CD4-positive, CD25-positive, alpha-beta regulatory T cell (primary cell): ENCODE measurements around the gene ZNF605. TPM values are rescaled to one million over a fixed set of nuclear protein-coding genes. Genes with fewer than 3 reads are reported as not detected.

ENCODE experiments used
- ATAC-seq, 2 donors: fragments of 150-1000 bp; cut with Tn5 transposase; one replicate each; pipeline ENCODE4 v1.10.0; 2021; ENCODE audit warnings: low read depth in 2 of 2, moderate number of reproducible peaks in 2 of 2, moderate library complexity in 1 of 2
- DNase-seq, 3 donors: peaks; one replicate each; pipeline versions ENCODE4 v3.0.0 to v3.0.0-alpha.2; 2012 to 2022; ENCODE audit warnings: mixed read lengths in 1 of 3
- H3K27ac ChIP-seq: one replicate; pipeline ENCODE4 v1.7.0; 2013; ENCODE audit warnings: mild to moderate bottlenecking, low read length; ENCODE audit not compliant: insufficient read depth, poor library complexity, severe bottlenecking
- H3K27me3 ChIP-seq: one replicate; pipeline ENCODE4 v1.7.0; 2013; ENCODE audit warnings: low read length; ENCODE audit not compliant: control insufficient read depth, insufficient read depth
- H3K36me3 ChIP-seq: one replicate; pipeline ENCODE4 v1.7.0; 2013; ENCODE audit warnings: mild to moderate bottlenecking, low read length, moderate library complexity; ENCODE audit not compliant: control insufficient read depth, insufficient read depth
- H3K4me1 ChIP-seq: 2 replicates; pipeline ENCODE4 v1.7.0; 2013; ENCODE audit warnings: mild to moderate bottlenecking, low read length; ENCODE audit not compliant: insufficient read depth, control insufficient read depth, poor library complexity, severe bottlenecking
- H3K4me3 ChIP-seq: one replicate; pipeline ENCODE4 v1.7.0; 2013; ENCODE audit warnings: low read depth, mild to moderate bottlenecking, low read length, moderate library complexity
- H3K9me3 ChIP-seq, 2 experiments: 1 replicate in 1 of 2; 2 replicates in 1 of 2; pipeline ENCODE4 v1.7.0; 2013; ENCODE audit warnings: low read length in 2 of 2, mild to moderate bottlenecking in 1 of 2, moderate library complexity in 1 of 2; ENCODE audit not compliant: control insufficient read depth in 2 of 2
- H3K27ac Mint-ChIP-seq, 3 donors: one replicate each; pipeline ENCODE4 v1.8.0; 2020 to 2022; ENCODE audit warnings: mild to moderate bottlenecking in 3 of 3, mixed read lengths in 3 of 3, moderate library complexity in 2 of 3
- H3K27me3 Mint-ChIP-seq: one replicate; pipeline ENCODE4 v1.8.0; 2022; ENCODE audit warnings: mild to moderate bottlenecking, mixed read lengths
- H3K36me3 Mint-ChIP-seq: one replicate; pipeline ENCODE4 v1.8.0; 2020; ENCODE audit warnings: mixed read lengths
- H3K4me1 Mint-ChIP-seq, 4 donors: one replicate each; pipeline ENCODE4 v1.8.0; 2020 to 2022; ENCODE audit warnings: mixed read lengths in 4 of 4, mild to moderate bottlenecking in 1 of 4
- H3K4me3 Mint-ChIP-seq, 4 donors: one replicate each; pipeline ENCODE4 v1.8.0; 2020 to 2022; ENCODE audit warnings: mild to moderate bottlenecking in 4 of 4, mixed read lengths in 4 of 4, moderate library complexity in 3 of 4
- H3K9me3 Mint-ChIP-seq, 7 donors: one replicate each; pipeline ENCODE4 v1.8.0; 2020 to 2022; ENCODE audit warnings: mixed read lengths in 7 of 7, mild to moderate bottlenecking in 3 of 7, moderate library complexity in 2 of 7
- polyA plus RNA-seq, 4 donors: library from polyadenylated mRNA; unstranded; fragments of 300-500 nt; fragmentation: Illumina TruSeq; gene quantifications; one replicate each; pipeline ENCODE4 v1.2.3, GENCODE V29; 2021
- total RNA-seq: library from RNA; stranded (reverse); gene quantifications from one replicate; pipeline ENCODE4 v1.2.3, GENCODE V29; 2022

Gene ZNF605
- total and polyA plus RNA-seq, 5 donors from 2014 or later: 0.83 to 3.1 (median 2.0) TPM

DNA sequence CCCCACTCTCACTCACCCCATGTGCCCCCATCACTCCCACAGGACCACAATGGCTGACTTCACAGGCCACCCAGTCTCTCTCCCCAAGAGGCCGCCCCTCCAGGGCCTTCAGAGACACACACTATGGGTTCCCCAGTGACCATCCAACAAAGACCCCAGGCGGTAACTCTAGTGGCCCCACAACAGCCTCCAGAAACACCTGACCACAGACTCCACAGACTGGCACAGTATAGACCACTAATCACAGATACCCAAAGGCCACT is 3.0 kb downstream of the ZNF605 start:
- ATAC-seq (no peak), DNase-seq (no peak)
- H3K27ac ChIP-seq: no peak overlapping the region
- Mint-ChIP-seq H3K4me1 (peaks cover 4 to 41% (median 20%) of the 10 kb centered on the region in 4 donors), H3K9me3 (peaks cover 0 to 30% (median 5%) of the 10 kb centered on the region in 7 donors), H3K27ac (peak overlapping the region in 1 of 3 donors; percentile 71), H3K4me3 (no peak overlapping the region), H3K27me3 (no peaks in the 10 kb centered on the region), H3K36me3 (peaks cover 20% of the 10 kb centered on the region)
- peaks cover 22 to 42% of the 10 kb centered on the region in 2 experiments for H3K9me3 ChIP-seq
- no peaks in the 10 kb centered on the region for H3K27me3 ChIP-seq
- peaks cover 15% of the 10 kb centered on the region for H3K36me3 ChIP-seq
- peaks cover 15% of the 10 kb centered on the region for H3K4me1 ChIP-seq
- no peak overlapping the region for H3K4me3 ChIP-seq

- Histone ChIP-seq H3K27ac (no peak overlapping the region), H3K4me1 (peaks cover 15% of the 10 kb centered on the region), H3K27me3 (no peaks in the 10 kb centered on the region), H3K9me3 (peaks cover 22 to 47% of the 10 kb centered on the region in 2 experiments), H3K4me3 (no peak overlapping the region), H3K36me3 (peaks cover 18% of the 10 kb centered on the region)
- peak overlapping the region in 1 of 3 donors; percentile 71 for H3K27ac Mint-ChIP-seq
- H3K36me3 Mint-ChIP-seq: peaks cover 20% of the 10 kb centered on the region
- H3K27me3 Mint-ChIP-seq: no peaks in the 10 kb centered on the region
- peak overlapping the region in 1 of 4 donors; percentile 49 for H3K4me3 Mint-ChIP-seq
- peaks cover 0 to 30% (median 5%) of the 10 kb centered on the region in 7 donors for H3K9me3 Mint-ChIP-seq
- DNase-seq (no peak), ATAC-seq (no peak)
- H3K4me1 Mint-ChIP-seq: peaks cover 4 to 41% (median 20%) of the 10 kb centered on the region in 4 donors
Observed at GRCh38 chr12:132952371-132953162, 3.5 kb downstream of the ZNF605 start.

- H3K27me3 Mint-ChIP-seq: no peaks in the 10 kb centered on the region
- H3K4me1 Mint-ChIP-seq: peaks cover 4 to 35% (median 18%) of the 10 kb centered on the region in 4 donors
- no peak for ATAC-seq
- DNase-seq: no peak
- Histone ChIP-seq H3K27ac (no peak overlapping the region), H3K27me3 (no peaks in the 10 kb centered on the region), H3K4me1 (peaks cover 14% of the 10 kb centered on the region), H3K4me3 (no peak overlapping the region), H3K36me3 (peaks cover 18% of the 10 kb centered on the region), H3K9me3 (peaks cover 22 to 54% of the 10 kb centered on the region in 2 experiments)
- no peak overlapping the region for H3K4me3 Mint-ChIP-seq
- H3K36me3 Mint-ChIP-seq: peaks cover 20% of the 10 kb centered on the region
- peaks cover 0 to 30% (median 5%) of the 10 kb centered on the region in 7 donors for H3K9me3 Mint-ChIP-seq
- no peak overlapping the region for H3K27ac Mint-ChIP-seq
Observed at GRCh38 chr12:132951649-132952048, 4.5 kb downstream of the ZNF605 start.

GRCh38 chr12:132950844-132951535 is 5.1 kb downstream of the ZNF605 start:
- Mint-ChIP-seq H3K27ac (no peak overlapping the region), H3K4me3 (no peak overlapping the region), H3K27me3 (no peaks in the 10 kb centered on the region), H3K36me3 (peaks cover 23% of the 10 kb centered on the region), H3K9me3 (peaks cover 0 to 31% (median 7%) of the 10 kb centered on the region in 7 donors), H3K4me1 (peaks cover 4 to 28% (median 15%) of the 10 kb centered on the region in 4 donors)
- no peak overlapping the region for H3K4me3 ChIP-seq
- peaks cover 24% of the 10 kb centered on the region for H3K36me3 ChIP-seq
- no peak for ATAC-seq
- H3K9me3 ChIP-seq: peaks cover 27 to 61% of the 10 kb centered on the region in 2 experiments
- peaks cover 8% of the 10 kb centered on the region for H3K4me1 ChIP-seq
- H3K27me3 ChIP-seq: no peaks in the 10 kb centered on the region
- no peak overlapping the region for H3K27ac ChIP-seq
- no peak for DNase-seq

- no peak overlapping the region for H3K27ac ChIP-seq
- H3K9me3 Mint-ChIP-seq: peaks cover 0 to 29% (median 12%) of the 10 kb centered on the region in 7 donors
- peaks cover 4 to 23% (median 13%) of the 10 kb centered on the region in 4 donors for H3K4me1 Mint-ChIP-seq
- H3K27me3 Mint-ChIP-seq: no peaks in the 10 kb centered on the region
- no peak overlapping the region for H3K4me3 ChIP-seq
- H3K4me1 ChIP-seq: peaks cover 3% of the 10 kb centered on the region
- peaks cover 33 to 67% of the 10 kb centered on the region in 2 experiments for H3K9me3 ChIP-seq
- no peaks in the 10 kb centered on the region for H3K27me3 ChIP-seq
- ATAC-seq (no peak), DNase-seq (no peak)
- H3K36me3 Mint-ChIP-seq: peaks cover 30% of the 10 kb centered on the region
- peaks cover 32% of the 10 kb centered on the region for H3K36me3 ChIP-seq
- H3K4me3 Mint-ChIP-seq: no peak overlapping the region
- no peak overlapping the region for H3K27ac Mint-ChIP-seq
Observed at GRCh38 chr12:132949936-132950837, 5.9 kb downstream of the ZNF605 start.

- Histone ChIP-seq H3K9me3 (peaks cover 42 to 76% of the 10 kb centered on the region in 2 experiments), H3K27me3 (no peaks in the 10 kb centered on the region), H3K27ac (no peak overlapping the region), H3K4me3 (no peak overlapping the region), H3K36me3 (peaks cover 50% of the 10 kb centered on the region), H3K4me1 (no peaks in the 10 kb centered on the region)
- H3K27me3 Mint-ChIP-seq: no peaks in the 10 kb centered on the region
- DNase-seq: no peak
- H3K4me3 Mint-ChIP-seq: peak overlapping the region in 1 of 4 donors; percentile 35
- H3K27ac Mint-ChIP-seq: no peak overlapping the region
- H3K36me3 Mint-ChIP-seq: peaks cover 38% of the 10 kb centered on the region
- H3K4me1 Mint-ChIP-seq: peaks cover 0 to 9% (median 1%) of the 10 kb centered on the region in 4 donors
- ATAC-seq: no peak
- H3K9me3 Mint-ChIP-seq: peaks cover 0 to 37% (median 10%) of the 10 kb centered on the region in 7 donors
Observed at GRCh38 chr12:132948146-132949066, 7.7 kb downstream of the ZNF605 start.
